ENCODE results near the gene PNMT.
A peak's percentile ranks its signal among the peaks of the same experiment; 100 is the strongest.

The PNMT gene

DNA sequence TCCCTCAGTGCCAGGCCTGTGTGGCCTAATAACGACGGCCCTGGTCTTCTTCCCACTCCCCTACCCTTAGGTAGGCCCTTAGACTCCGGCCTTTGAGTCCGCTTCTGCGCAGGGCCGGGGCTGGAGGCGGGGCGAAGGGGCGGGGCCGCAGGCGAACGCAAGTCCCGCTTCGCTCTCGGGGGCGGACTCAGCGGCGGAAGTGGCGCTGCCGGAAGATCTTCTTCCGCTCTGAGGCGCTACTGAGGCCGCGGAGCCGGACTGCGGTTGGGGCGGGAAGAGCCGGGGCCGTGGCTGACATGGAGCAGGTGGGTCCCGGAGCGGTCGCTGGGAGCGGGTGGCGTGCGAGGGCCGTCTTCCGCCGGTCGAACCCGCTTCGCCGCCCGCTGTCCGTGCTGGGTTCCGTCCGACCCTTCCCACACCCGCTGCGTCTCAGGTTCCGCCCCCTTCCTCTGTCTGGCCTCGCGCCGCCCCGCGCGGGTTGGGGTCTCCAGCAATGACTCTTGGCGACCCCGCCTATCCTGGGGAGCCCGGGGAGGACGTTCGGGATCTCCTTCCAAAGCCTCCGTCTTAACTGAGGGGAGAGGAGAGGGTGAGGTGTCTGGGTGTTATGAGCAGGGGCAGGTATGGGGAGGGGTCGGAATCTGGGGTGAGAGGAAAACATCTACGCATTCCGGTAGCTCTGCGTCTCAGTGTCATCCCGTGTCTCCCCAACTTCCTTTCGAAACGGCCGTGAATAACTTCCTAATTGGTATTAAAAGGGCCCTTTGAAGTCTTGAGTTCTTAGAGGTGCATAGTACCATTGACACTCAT lies 31.1 kb upstream of the PNMT start, which contains the start of gene STARD3 (continued):
- TF ChIP-seq, protein P1, sequence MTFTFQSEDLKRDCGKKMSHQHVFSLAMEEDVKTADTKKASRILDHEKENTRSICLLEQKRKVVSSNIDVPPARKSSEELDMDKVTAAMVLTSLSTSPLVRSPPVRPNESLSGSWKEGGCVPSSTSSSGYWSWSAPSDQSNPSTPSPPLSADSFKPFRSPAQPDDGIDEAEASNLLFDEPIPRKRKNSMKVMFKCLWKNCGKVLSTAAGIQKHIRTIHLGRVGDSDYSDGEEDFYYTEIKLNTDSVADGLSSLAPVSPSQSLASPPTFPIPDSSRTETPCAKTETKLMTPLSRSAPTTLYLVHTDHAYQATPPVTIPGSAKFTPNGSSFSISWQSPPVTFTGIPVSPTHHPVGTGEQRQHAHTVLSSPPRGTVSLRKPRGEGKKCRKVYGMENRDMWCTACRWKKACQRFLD (tag by site-specific recombination; IDR thresholded peaks at IDR 0.05) = no peak
- TF ChIP-seq GLIS1 (tag by site-specific recombination; IDR thresholded peaks at IDR 0.05) (no peak), ZSCAN16 (tag by site-specific recombination; IDR thresholded peaks at IDR 0.05) (no peak), BCL11A (tag by site-specific recombination; IDR thresholded peaks at IDR 0.05; ENCODE audit: low read depth) (no peak), ZNF792 (tag by site-specific recombination; IDR thresholded peaks at IDR 0.05) (no peak), ZNF549 (tag by site-specific recombination; IDR thresholded peaks at IDR 0.05) (no peak), ZNF140 (tag by site-specific recombination; IDR thresholded peaks at IDR 0.05) (no peak; the same call in 1 of the 2 replicates), ZNF335 (tag by site-specific recombination; conservative IDR thresholded peaks at IDR 0.05) (peak; percentile 71), GLIS2 (tag by site-specific recombination; IDR thresholded peaks at IDR 0.05) (peak; percentile 52; the same call in 1 of the 2 replicates), YY2 (tag by site-specific recombination; IDR thresholded peaks at IDR 0.05) (peak; percentile 70; the same call in 1 of the 2 replicates), ZNF529 (tag by site-specific recombination; IDR thresholded peaks at IDR 0.05; ENCODE audit: insufficient replicate concordance) (no peak), ZNF311 (tag by site-specific recombination; IDR thresholded peaks at IDR 0.05; ENCODE audit: borderline replicate concordance) (no peak), ZNF48 (tag by site-specific recombination; IDR thresholded peaks at IDR 0.05) (no peak), KLF7 (tag by site-specific recombination; IDR thresholded peaks at IDR 0.05; ENCODE audit: borderline replicate concordance) (peak; percentile 85), ZNF23 (tag by site-specific recombination; IDR thresholded peaks at IDR 0.05; ENCODE audit: borderline replicate concordance) (no peak), ZIC2 (tag by site-specific recombination; IDR thresholded peaks at IDR 0.05) (peak; percentile 28; the same call in 1 of the 2 replicates), ZNF16 (tag by site-specific recombination; IDR thresholded peaks at IDR 0.05; ENCODE audit: low read depth) (no peak), HOXD13 (CRISPR knock-in tag; IDR thresholded peaks at IDR 0.05; ENCODE audit: borderline replicate concordance) (no peak), ZNF2 (tag by site-specific recombination; IDR thresholded peaks at IDR 0.05) (peak; percentile 75), ZFP3 (tag by site-specific recombination; IDR thresholded peaks at IDR 0.05; ENCODE audit: low read depth) (no peak), KLF8 (tag by site-specific recombination; IDR thresholded peaks at IDR 0.05) (peak; percentile 81), ZNF175 (tag by site-specific recombination; IDR thresholded peaks at IDR 0.05) (no peak), ZNF501 (tag by site-specific recombination; IDR thresholded peaks at IDR 0.05) (peak; percentile 95), ZNF133 (tag by site-specific recombination; IDR thresholded peaks at IDR 0.05) (no peak), ZNF654 (tag by site-specific recombination; IDR thresholded peaks at IDR 0.05; ENCODE audit: low read depth) (no peak), KLF10 (tag by site-specific recombination; IDR thresholded peaks at IDR 0.05) (no peak; the same call in 1 of the 2 replicates), SP3 (tag by site-specific recombination; IDR thresholded peaks at IDR 0.05) (peak; percentile 88), ZNF155 (tag by site-specific recombination; IDR thresholded peaks at IDR 0.05) (no peak), ZNF660 (tag by site-specific recombination; IDR thresholded peaks at IDR 0.05) (peak; percentile 39; the same call in 1 of the 2 replicates), ZNF776 (tag by site-specific recombination; IDR thresholded peaks at IDR 0.05; ENCODE audit: borderline replicate concordance) (no peak)
- TF ChIP-seq, protein P2, sequence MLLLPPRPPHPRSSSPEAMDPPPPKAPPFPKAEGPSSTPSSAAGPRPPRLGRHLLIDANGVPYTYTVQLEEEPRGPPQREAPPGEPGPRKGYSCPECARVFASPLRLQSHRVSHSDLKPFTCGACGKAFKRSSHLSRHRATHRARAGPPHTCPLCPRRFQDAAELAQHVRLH (tag by site-specific recombination; IDR thresholded peaks at IDR 0.05) = no peak; the same call in 1 of the 2 replicates
- TF ChIP-seq, protein P3, sequence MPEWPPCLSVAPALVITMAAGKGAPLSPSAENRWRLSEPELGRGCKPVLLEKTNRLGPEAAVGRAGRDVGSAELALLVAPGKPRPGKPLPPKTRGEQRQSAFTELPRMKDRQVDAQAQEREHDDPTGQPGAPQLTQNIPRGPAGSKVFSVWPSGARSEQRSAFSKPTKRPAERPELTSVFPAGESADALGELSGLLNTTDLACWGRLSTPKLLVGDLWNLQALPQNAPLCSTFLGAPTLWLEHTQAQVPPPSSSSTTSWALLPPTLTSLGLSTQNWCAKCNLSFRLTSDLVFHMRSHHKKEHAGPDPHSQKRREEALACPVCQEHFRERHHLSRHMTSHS (tag by site-specific recombination; IDR thresholded peaks at IDR 0.05) = no peak
- TF ChIP-seq, protein P4, sequence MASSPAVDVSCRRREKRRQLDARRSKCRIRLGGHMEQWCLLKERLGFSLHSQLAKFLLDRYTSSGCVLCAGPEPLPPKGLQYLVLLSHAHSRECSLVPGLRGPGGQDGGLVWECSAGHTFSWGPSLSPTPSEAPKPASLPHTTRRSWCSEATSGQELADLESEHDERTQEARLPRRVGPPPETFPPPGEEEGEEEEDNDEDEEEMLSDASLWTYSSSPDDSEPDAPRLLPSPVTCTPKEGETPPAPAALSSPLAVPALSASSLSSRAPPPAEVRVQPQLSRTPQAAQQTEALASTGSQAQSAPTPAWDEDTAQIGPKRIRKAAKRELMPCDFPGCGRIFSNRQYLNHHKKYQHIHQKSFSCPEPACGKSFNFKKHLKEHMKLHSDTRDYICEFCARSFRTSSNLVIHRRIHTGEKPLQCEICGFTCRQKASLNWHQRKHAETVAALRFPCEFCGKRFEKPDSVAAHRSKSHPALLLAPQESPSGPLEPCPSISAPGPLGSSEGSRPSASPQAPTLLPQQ (tag by site-specific recombination; IDR thresholded peaks at IDR 0.05) = peak; percentile 95
- TF ChIP-seq, protein P5, sequence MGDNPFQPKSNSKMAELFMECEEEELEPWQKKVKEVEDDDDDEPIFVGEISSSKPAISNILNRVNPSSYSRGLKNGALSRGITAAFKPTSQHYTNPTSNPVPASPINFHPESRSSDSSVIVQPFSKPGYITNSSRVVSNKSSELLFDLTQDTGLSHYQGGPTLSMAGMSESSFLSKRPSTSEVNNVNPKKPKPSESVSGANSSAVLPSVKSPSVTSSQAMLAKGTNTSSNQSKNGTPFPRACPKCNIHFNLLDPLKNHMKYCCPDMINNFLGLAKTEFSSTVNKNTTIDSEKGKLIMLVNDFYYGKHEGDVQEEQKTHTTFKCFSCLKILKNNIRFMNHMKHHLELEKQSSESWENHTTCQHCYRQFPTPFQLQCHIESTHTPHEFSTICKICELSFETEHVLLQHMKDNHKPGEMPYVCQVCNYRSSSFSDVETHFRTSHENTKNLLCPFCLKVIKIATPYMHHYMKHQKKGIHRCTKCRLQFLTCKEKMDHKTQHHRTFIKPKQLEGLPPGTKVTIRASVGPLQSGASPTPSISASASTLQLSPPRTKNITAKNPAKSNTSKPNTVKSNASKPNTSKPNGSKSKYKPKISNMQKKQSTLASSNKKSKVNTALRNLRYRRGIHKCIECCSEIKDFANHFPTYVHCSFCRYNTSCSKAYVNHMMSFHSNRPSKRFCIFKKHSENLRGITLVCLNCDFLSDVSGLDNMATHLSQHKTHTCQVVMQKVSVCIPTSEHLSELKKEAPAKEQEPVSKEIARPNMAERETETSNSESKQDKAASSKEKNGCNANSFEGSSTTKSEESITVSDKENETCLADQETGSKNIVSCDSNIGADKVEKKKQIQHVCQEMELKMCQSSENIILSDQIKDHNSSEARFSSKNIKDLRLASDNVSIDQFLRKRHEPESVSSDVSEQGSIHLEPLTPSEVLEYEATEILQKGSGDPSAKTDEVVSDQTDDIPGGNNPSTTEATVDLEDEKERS (tag by site-specific recombination; IDR thresholded peaks at IDR 0.05) = no peak
